Measurements from ENCODE around the gene NUMBL.
"Not testable (repeated sequence)": the region's sequence is repeated elsewhere in the genome, so short reads cannot be mapped to it uniquely, and the experiment has no call there.

Gene NUMBL

DNA sequence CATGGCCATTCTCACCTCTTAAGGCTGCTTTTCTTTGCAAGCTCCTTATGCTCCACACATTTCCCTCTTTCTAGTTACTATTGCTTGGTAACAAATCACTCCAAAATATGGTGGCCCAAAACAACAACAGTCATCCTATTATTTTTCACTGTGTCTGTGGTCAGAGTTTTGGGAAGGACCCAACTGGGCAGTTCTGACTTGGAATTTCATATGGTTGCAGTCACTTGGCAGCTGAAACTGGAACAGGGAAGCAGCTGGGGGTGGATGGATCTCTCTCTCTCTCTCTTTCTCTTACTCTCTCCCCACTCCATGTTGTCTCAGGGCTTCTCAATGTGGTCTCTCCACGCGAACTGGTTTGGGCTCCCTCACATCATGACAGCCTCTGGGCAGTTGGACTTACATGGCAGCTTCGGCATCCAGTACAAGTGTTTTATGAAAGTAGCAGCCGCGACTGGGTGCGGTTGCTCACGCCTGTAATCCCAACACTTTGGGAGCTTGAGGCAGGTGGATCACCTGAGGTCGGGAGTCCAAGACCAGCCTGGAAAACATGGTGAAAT lies 39.6 kb downstream of the NUMBL start:
- no peak overlapping the region for H3K4me3 ChIP-seq (ENCODE audit: low read length)
- TF ChIP-seq, protein P1, sequence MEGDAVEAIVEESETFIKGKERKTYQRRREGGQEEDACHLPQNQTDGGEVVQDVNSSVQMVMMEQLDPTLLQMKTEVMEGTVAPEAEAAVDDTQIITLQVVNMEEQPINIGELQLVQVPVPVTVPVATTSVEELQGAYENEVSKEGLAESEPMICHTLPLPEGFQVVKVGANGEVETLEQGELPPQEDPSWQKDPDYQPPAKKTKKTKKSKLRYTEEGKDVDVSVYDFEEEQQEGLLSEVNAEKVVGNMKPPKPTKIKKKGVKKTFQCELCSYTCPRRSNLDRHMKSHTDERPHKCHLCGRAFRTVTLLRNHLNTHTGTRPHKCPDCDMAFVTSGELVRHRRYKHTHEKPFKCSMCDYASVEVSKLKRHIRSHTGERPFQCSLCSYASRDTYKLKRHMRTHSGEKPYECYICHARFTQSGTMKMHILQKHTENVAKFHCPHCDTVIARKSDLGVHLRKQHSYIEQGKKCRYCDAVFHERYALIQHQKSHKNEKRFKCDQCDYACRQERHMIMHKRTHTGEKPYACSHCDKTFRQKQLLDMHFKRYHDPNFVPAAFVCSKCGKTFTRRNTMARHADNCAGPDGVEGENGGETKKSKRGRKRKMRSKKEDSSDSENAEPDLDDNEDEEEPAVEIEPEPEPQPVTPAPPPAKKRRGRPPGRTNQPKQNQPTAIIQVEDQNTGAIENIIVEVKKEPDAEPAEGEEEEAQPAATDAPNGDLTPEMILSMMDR (conservative IDR thresholded peaks at IDR 0.05; ENCODE audit: low read depth, low read length) = no peak
- DNase-seq (ENCODE audit: low read depth) = no peak

DNA sequence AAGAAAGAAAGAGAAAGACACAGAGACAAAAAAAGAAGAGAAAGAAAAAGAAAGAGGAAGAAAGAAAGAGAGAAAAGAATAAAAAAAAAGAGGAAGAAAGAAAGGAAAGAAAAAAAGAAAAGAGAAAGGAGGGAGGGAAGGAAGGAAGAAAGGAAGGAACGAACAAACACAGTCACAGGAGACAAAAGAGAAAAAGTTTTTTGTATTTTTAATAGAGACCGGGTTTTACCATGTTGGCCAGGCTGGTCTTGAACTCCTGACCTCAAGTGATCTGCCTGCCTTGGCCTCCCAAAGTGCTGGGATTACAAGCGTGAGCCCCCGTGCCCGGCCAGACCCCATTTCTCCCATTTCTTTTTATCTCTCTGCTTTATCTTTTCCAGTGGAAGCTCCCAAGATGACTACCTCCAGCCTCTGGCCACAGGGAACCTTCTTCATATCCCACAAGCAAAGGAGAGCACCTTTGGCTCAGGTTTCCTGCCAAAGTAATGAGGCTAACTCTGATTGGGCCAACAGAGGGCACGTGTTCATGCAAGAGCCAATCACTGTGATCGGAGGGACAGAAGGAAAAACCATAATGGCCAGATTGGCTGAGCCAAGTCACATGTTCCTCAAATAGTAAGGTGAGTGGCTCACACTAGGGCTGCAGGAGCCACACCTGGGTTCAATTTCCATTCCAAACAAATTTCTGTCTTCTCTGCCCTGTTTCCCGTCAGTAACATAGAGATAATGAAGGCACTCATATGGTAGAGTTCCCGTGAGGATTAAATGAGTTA lies 40.4 kb downstream of the NUMBL start:
- H3K4me3 ChIP-seq (ENCODE audit: low read length); DNase-seq (ENCODE audit: low read depth): not testable (repeated sequence)

DNA sequence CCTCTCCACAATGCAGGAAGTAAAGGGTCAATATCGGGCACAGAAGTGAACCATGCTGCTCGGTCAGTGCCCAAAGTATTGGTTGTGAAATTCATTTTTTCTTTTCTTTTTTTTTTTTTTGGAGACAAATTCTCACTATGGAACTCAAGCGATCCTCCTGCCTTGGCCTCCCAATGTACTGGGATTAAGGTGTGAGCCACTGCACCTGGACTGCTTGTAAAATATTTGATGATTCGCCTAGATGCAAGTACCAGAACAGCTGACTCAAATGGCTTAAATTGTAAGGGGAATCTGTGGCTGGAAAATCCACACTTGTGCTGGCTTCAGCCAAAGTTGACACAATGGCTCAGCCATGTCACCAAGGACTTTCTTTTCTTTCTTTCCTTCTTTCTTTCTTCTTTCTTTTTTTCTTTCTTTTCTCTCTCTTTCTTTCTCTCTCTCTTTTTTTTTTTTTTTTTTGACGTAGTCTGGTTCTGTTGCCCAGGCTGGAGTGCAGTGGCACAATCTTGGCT lies 43.7 kb downstream of the NUMBL start:
- no peak for DNase-seq (ENCODE audit: low read depth)
- no peak overlapping the region for H3K4me3 ChIP-seq (ENCODE audit: low read length)

DNA sequence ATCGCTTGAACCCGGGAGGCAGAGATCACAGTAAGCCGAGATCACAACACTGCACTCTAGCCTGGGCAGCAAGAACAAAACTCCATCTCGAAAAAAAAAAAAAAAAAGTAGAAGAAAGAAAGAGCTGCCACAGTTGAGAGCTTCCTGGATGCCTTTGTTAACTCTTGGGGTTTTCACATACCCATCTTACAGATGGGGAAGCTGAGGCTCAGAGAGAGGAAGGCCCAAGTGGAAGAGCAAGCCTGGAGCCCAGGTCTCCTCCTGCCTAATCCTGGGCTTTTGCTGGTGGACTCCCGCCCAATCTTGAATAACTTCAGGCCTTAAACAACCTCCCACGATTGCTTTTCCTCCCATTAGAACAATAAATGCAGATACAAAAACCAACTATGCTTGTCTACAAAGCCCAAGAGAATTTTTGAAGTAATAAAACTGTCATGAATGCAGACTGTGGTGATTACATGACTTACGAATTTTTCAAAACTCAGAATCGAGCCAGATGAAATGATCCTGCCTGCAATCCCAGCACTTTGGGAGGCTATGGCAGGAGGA lies 47.6 kb downstream of the NUMBL start:
- TF ChIP-seq, protein P1 (conservative IDR thresholded peaks at IDR 0.05; ENCODE audit: low read depth, low read length) = no peak
- H3K4me3 ChIP-seq (ENCODE audit: low read length) = no peak overlapping the region
- DNase-seq (ENCODE audit: low read depth) = no peak

More for the DNA sequence above, 43.7 kb downstream of the NUMBL start:
- TF ChIP-seq, protein P1 (conservative IDR thresholded peaks at IDR 0.05; ENCODE audit: low read depth, low read length) = no peak

DNA sequence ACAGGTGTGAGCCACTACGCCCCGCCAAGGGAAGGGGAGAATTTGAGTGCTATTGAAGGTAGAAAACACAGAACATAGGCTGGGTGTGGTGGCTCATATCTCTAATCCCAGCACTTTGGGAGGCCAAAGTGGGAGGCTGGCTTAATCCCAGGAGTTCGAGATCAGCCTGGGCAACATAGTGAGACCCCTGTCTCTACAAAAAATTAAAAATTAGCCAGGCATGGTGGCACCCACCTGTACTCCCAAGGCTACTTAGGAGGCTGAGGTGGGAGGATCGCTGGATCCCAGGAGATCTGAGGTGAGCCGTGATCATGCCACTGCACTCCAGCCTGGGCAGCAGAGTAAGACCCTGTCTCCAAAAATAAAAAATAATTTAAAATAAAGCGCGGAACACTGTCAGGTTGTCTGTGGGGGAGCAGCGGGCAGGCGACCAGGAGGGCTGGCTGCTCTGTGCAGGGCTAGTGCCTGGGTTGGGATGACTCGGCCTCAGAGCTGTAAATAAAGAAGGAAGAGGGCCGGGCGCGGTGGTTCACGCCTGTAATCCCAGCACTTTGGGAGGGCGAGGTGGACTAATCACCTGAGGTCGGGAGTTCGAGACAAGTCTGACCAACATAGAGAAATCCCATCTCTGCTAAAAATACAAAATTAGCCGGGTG lies 48.3 kb downstream of the NUMBL start:
- no peak overlapping the region for H3K4me3 ChIP-seq (ENCODE audit: low read length)
- TF ChIP-seq, protein P1 (conservative IDR thresholded peaks at IDR 0.05; ENCODE audit: low read depth, low read length) = no peak
- no peak for DNase-seq (ENCODE audit: low read depth)

DNA sequence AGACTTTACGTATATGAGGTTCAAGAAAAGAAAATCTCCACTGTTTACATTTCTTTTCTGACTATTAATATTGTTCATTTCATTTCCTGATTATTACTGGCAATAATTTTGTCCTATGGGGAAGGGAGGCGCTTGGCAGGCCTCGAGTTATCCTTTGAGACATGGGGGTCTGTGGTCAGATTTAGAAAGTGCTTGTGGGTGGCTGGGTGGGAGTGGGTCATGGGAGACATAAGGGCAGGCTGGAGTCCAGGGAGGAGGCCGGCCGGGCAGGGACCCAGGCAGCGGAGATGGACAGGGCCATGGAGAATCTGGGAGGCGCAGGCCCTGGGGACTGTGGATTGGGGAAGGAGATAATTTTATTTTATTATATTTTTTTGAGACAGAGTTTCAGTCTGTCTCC lies 49.2 kb downstream of the NUMBL start:
- no peak overlapping the region for H3K4me3 ChIP-seq (ENCODE audit: low read length)
- TF ChIP-seq, protein P1 (conservative IDR thresholded peaks at IDR 0.05; ENCODE audit: low read depth, low read length) = no peak
- no peak for DNase-seq (ENCODE audit: low read depth)

DNA sequence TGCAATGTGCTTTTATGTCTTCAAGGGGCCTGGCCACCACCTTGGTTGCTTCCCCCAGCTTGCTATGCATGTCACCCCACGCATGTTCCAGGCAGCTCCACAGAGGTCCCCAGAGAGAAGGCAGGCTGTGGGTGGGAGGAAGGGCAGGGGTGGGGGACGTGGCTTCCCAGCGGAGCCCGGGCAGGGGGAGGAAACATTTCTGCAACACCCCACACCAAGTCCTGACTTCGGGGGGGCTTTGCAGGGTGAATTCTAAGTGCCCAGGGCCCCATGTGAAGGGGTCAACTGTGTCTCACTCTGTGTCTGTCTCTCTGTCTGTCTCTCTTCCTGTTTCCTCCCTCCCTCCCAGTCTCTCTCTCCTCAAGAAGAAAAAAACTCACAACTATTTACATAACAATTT lies 49.7 kb downstream of the NUMBL start:
- H3K4me3 ChIP-seq (ENCODE audit: low read length) = no peak overlapping the region
- TF ChIP-seq, protein P1 (conservative IDR thresholded peaks at IDR 0.05; ENCODE audit: low read depth, low read length) = no peak
- no peak for DNase-seq (ENCODE audit: low read depth)
